ENCODE results near the gene PMAIP1.

DNA sequence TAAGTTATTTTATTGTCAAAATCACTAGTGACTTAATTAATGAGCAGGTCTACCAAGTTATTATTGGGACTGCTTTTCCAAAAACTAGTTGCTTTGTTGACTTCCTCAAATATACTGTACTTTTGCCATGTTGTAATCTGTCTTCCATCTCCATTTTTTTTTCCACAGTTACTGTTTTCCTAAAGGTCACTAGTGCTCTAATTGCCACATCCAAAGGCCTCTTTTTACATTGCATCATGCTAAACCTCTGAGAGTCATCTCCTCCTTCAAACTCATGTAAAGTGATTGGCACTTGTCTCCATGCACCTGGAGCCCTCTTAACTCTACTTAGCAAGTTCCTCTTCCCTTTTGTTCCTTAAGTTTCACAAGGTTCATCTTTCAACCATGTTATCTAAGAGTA, 11.8 kb downstream of the PMAIP1 start:
- no peak for TF ChIP-seq EZH2 (IDR thresholded peaks at IDR 0.05; ENCODE audit: borderline replicate concordance, low read depth, low read length)
- no peak for TF ChIP-seq POLR2A (conservative IDR thresholded peaks at IDR 0.05)
